Gastroesophageal sphincter (tissue), 4 donors: ENCODE results near the gene RPLP2. TPM values are rescaled to one million over a fixed set of nuclear protein-coding genes. Genes with fewer than 3 reads are reported as not detected.

ENCODE experiments used
- ATAC-seq: fragments of 150-250 bp; one replicate; pipeline ENCODE4 v1.9.1; 2016; ENCODE audit warnings: mild to moderate bottlenecking, moderate library complexity
- H3K27ac ChIP-seq, 4 donors: fragments of 200-600 bp; sonication (generic) in 3 of 4; 1 replicate in 3 of 4; 2 replicates in 1 of 4; pipeline ENCODE4 v1.5.1; 2016 to 2019
- H3K27me3 ChIP-seq: fragments of 200-600 bp; sonication (generic); one replicate; pipeline ENCODE4 v1.5.1; 2019
- H3K36me3 ChIP-seq, 2 donors: fragments of 200-600 bp; sonication (generic); one replicate each; pipeline ENCODE4 v1.5.1; 2019; ENCODE audit warnings: control low read depth in 1 of 2
- H3K4me1 ChIP-seq, 3 donors: fragments of 200-600 bp; sonication (generic); 1 replicate in 2 of 3; 2 replicates in 1 of 3; pipeline ENCODE4 v1.5.1; 2016 to 2019; ENCODE audit warnings: control low read depth in 2 of 3
- H3K4me3 ChIP-seq, 2 donors: fragments of 200-600 bp; sonication (generic); one replicate each; pipeline ENCODE4 v1.5.1; 2019; ENCODE audit warnings: mild to moderate bottlenecking in 1 of 2, moderate library complexity in 1 of 2
- H3K9me3 ChIP-seq, 3 donors: fragments of 200-600 bp; sonication (generic); one replicate each; pipeline ENCODE4 v1.5.1; 2017 to 2019; ENCODE audit warnings: control low read depth in 2 of 3
- EP300 ChIP-seq: sonication (generic); formaldehyde crosslinking; IDR thresholded peaks from one replicate; pipeline ENCODE4 v1.6.1; 2017; ENCODE audit warnings: antibody characterized with exemption, mild to moderate bottlenecking
- POLR2A ChIP-seq, 2 donors: fragments of 450-650 bp; IDR thresholded peaks; one replicate each; pipeline ENCODE4 v1.6.1; 2017; ENCODE audit warnings: antibody characterized with exemption in 2 of 2, mild to moderate bottlenecking in 2 of 2, moderate library complexity in 1 of 2
- POLR2AphosphoS5 ChIP-seq: sonication (generic); formaldehyde crosslinking; IDR thresholded peaks from one replicate; pipeline ENCODE4 v1.6.1; 2017; ENCODE audit warnings: antibody characterized with exemption
- WGBS, 2 donors: methylation state at CpG; one replicate each; pipeline ENCODE4 v1.1.5; 2018; ENCODE audit warnings: low coverage in 1 of 2; 5-methylcytosine and 5-hydroxymethylcytosine counted together
- total RNA-seq, 4 donors: library from RNA; depleted of rRNA; stranded (reverse); fragments of >200 nt; gene quantifications; one replicate each; pipeline ENCODE4 v1.1.0, GENCODE V29; 2016
- TF ChIP-seq, protein P1 (sequence below), 4 experiments: fragments of 200-600 bp in 2 of 4; fragments of 450-650 bp in 2 of 4; sonication (generic) in 1 of 4; IDR thresholded peaks; one replicate each; pipeline ENCODE4 v1.5.1; 2017 to 2019; ENCODE audit warnings: antibody characterized with exemption in 4 of 4, mild to moderate bottlenecking in 2 of 4, moderate library complexity in 2 of 4

The RPLP2 gene
- total RNA-seq, 4 donors from 2014 or later, result 165 to 880 (median 462) TPM

GRCh38 chr11:788009-788640 lies 21.6 kb upstream of the RPLP2 start:
- peaks cover 42% of the 10 kb centered on the region for H3K27me3 ChIP-seq
- peaks cover 0 to 32% (median 3%) of the 10 kb centered on the region in 3 donors for H3K4me1 ChIP-seq
- TF ChIP-seq POLR2AphosphoS5 (no peak), EP300 (no peak)
- no peaks in the 10 kb centered on the region for H3K9me3 ChIP-seq
- WGBS, 2 donors, result 56% methylated on average over 8 of the region's 28 CpGs; no CpG with 5 or more reads in 1 of the 2 donors
- H3K4me3 ChIP-seq, result no peak overlapping the region
- ATAC-seq, result no peak
- no peak overlapping the region for H3K27ac ChIP-seq
- H3K36me3 ChIP-seq, result peaks cover 0 to 20% of the 10 kb centered on the region in 2 donors

GRCh38 chr11:788953-789940 lies 20.5 kb upstream of the RPLP2 start:
- H3K27me3 ChIP-seq, result peaks cover 42% of the 10 kb centered on the region
- no peak for ATAC-seq
- H3K9me3 ChIP-seq, result no peaks in the 10 kb centered on the region
- peaks cover 0 to 31% of the 10 kb centered on the region in 2 donors for H3K36me3 ChIP-seq
- no peak for TF ChIP-seq POLR2AphosphoS5
- TF ChIP-seq, protein P1, sequence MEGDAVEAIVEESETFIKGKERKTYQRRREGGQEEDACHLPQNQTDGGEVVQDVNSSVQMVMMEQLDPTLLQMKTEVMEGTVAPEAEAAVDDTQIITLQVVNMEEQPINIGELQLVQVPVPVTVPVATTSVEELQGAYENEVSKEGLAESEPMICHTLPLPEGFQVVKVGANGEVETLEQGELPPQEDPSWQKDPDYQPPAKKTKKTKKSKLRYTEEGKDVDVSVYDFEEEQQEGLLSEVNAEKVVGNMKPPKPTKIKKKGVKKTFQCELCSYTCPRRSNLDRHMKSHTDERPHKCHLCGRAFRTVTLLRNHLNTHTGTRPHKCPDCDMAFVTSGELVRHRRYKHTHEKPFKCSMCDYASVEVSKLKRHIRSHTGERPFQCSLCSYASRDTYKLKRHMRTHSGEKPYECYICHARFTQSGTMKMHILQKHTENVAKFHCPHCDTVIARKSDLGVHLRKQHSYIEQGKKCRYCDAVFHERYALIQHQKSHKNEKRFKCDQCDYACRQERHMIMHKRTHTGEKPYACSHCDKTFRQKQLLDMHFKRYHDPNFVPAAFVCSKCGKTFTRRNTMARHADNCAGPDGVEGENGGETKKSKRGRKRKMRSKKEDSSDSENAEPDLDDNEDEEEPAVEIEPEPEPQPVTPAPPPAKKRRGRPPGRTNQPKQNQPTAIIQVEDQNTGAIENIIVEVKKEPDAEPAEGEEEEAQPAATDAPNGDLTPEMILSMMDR (IDR thresholded peaks at IDR 0.05), result no peak
- TF ChIP-seq EP300, result no peak
- TF ChIP-seq POLR2A (IDR thresholded peaks at IDR 0.05), result no peak
- peak overlapping the region in 1 of 2 donors; percentile 36 for H3K4me3 ChIP-seq
- WGBS, 2 donors, result 27 to 55% methylated on average over 3 of the region's 31 CpGs
- H3K27ac ChIP-seq, result no peak overlapping the region
- H3K4me1 ChIP-seq, result peaks cover 0 to 30% (median 3%) of the 10 kb centered on the region in 3 donors

GRCh38 chr11:789943-790342 lies 19.8 kb upstream of the RPLP2 start, which contains the start of gene CEND1:
TSS of gene CEND1 (minus strand) at chr11:790090. CDS start at chr11:788576, 1,514 bp downstream.
- TF ChIP-seq, protein P1 (IDR thresholded peaks at IDR 0.05), result no peak
- no peak for TF ChIP-seq POLR2A (IDR thresholded peaks at IDR 0.05)
- no peak for TF ChIP-seq EP300
- no peak for TF ChIP-seq POLR2AphosphoS5
- WGBS, 2 donors, result no CpG with 5 or more reads among the region's 44 CpGs
- Histone ChIP-seq H3K4me1 (peaks cover 0 to 37% (median 7%) of the 10 kb centered on the region in 3 donors), H3K27me3 (peaks cover 42% of the 10 kb centered on the region), H3K9me3 (no peaks in the 10 kb centered on the region), H3K36me3 (peaks cover 0 to 35% of the 10 kb centered on the region in 2 donors), H3K4me3 (peak within 1 kb of the TSS in 1 of 2 donors; percentile 36), H3K27ac (no peak within 1 kb of the TSS)
- no peak for ATAC-seq

DNA sequence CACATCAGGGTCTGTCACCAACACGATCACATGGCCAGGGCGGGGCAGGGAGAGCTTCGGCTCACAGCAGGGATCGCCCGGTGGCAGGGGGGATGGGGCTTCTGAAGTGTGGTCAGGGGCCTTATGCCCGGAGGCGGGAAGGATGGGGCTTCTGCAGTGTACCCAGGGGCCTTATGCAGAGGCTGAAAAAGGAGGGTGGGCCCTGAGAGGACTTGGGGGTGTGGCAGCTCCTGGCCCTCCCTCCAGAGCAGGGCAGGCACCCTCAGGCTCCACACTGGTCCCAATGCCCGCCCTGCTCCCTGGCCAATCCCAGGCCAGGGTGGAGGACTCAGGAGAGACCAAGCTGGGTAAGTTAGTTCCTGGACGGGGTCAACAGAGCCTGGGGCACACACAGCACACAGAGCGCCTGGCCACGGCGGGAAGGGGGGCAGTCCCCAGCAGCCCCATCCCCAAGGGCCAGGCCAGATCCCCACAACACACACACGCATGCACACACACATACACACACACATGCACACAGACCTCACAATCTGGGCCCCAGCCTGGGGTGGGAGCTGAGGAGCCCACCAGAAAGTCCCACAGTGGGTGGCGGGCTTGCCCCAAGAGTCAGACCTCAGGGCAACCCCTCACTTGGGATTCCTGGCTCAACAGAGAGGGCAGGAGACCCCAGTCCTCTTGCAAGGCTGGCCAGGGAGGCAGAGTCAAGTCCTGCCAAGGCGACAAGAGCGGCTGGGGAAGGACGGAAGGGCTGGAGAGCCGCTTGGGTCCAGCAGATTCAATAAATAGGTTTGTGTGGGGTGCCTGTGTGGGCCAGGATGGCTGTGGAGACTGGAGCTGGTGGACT lies 18.8 kb upstream of the RPLP2 start:
- Histone ChIP-seq H3K9me3 (no peaks in the 10 kb centered on the region), H3K4me3 (no peak overlapping the region), H3K36me3 (peaks cover 0 to 35% of the 10 kb centered on the region in 2 donors), H3K27ac (no peak overlapping the region), H3K4me1 (peaks cover 0 to 47% (median 17%) of the 10 kb centered on the region in 3 donors), H3K27me3 (peaks cover 42% of the 10 kb centered on the region)
- 27 to 57% methylated on average over 2 to 5 of the region's 18 CpGs for WGBS, 2 donors
- TF ChIP-seq POLR2A (IDR thresholded peaks at IDR 0.05), result no peak
- TF ChIP-seq, protein P1 (IDR thresholded peaks at IDR 0.05), result no peak
- no peak for ATAC-seq
